ENCODE measurements around the gene THPO.

Gene THPO

GRCh38 chr3:184371570-184372018, 6.4 kb downstream of the THPO start:
- H3K9me3 ChIP-seq (ENCODE audit: control insufficient read depth, insufficient read depth, low read length) = no peaks in the 10 kb centered on the region
- H3K4me1 ChIP-seq (ENCODE audit: control insufficient read depth, low read length) = no peaks in the 10 kb centered on the region
- H3K4me2 ChIP-seq (ENCODE audit: low read length) = no peak overlapping the region
- H3K79me2 ChIP-seq (ENCODE audit: control insufficient read depth, low read length) = no peaks in the 10 kb centered on the region
- H3K27me3 ChIP-seq (ENCODE audit: control insufficient read depth, low read length) = peaks cover 10% of the 10 kb centered on the region; the same call in 1 of the 2 replicates
- no peak overlapping the region for H3K4me3 ChIP-seq (ENCODE audit: low read length)
- H3K36me3 ChIP-seq (ENCODE audit: control insufficient read depth, low read length) = peaks cover 29% of the 10 kb centered on the region
- TF ChIP-seq EZH2phosphoT487 (IDR thresholded peaks at IDR 0.05; ENCODE audit: borderline replicate concordance, low read length) = no peak
- TF ChIP-seq CTCF (IDR thresholded peaks at IDR 0.05; ENCODE audit: low read depth, low read length, poor library complexity, severe bottlenecking) = peak; percentile 82
- H4K20me1 ChIP-seq (ENCODE audit: control insufficient read depth, insufficient read depth, low read depth, low read length) = no peaks in the 10 kb centered on the region; the same call in 1 of the 2 replicates
- no peak overlapping the region for H3K27ac ChIP-seq (ENCODE audit: low read depth, low read length)
- H3K9me2 ChIP-seq (replicated peaks; ENCODE audit: control insufficient read depth, low read length) = no peaks in the 10 kb centered on the region
- H3F3A ChIP-seq (ENCODE audit: control insufficient read depth, insufficient read depth) = peaks cover 17% of the 10 kb centered on the region; the same call in 1 of the 2 replicates

GRCh38 chr3:184368586-184369183, 9.3 kb downstream of the THPO start:
- Histone ChIP-seq H3K4me1 (ENCODE audit: control insufficient read depth, low read length) (peaks cover 11% of the 10 kb centered on the region), H3K27ac (ENCODE audit: low read depth, low read length) (no peak overlapping the region), H4K20me1 (ENCODE audit: control insufficient read depth, insufficient read depth, low read depth, low read length) (peaks cover 6% of the 10 kb centered on the region; the same call in 1 of the 2 replicates), H3K27me3 (ENCODE audit: control insufficient read depth, low read length) (0 out of 2 replicates have a peak, but pooled peaks cover 6% of the 10 kb centered on the region), H3K36me3 (ENCODE audit: control insufficient read depth, low read length) (peaks cover 54% of the 10 kb centered on the region), H3K9me3 (ENCODE audit: control insufficient read depth, insufficient read depth, low read length) (no peaks in the 10 kb centered on the region), H3K79me2 (ENCODE audit: control insufficient read depth, low read length) (peaks cover 17% of the 10 kb centered on the region), H3K4me3 (ENCODE audit: low read length) (no peak overlapping the region), H3K9me2 (replicated peaks; ENCODE audit: control insufficient read depth, low read length) (no peaks in the 10 kb centered on the region), H3K4me2 (ENCODE audit: low read length) (no peak overlapping the region), H3F3A (ENCODE audit: control insufficient read depth, insufficient read depth) (peaks cover 17% of the 10 kb centered on the region; the same call in 1 of the 2 replicates)
- TF ChIP-seq CTCF (IDR thresholded peaks at IDR 0.05; ENCODE audit: low read depth, low read length, poor library complexity, severe bottlenecking) (no peak), EZH2phosphoT487 (IDR thresholded peaks at IDR 0.05; ENCODE audit: borderline replicate concordance, low read length) (no peak)

- peaks cover 58% of the 10 kb centered on the region for H3K36me3 ChIP-seq (ENCODE audit: control insufficient read depth, low read length)
- peaks cover 6% of the 10 kb centered on the region; the same call in 1 of the 2 replicates for H4K20me1 ChIP-seq (ENCODE audit: control insufficient read depth, insufficient read depth, low read depth, low read length)
- no peaks in the 10 kb centered on the region for H3K9me2 ChIP-seq (replicated peaks; ENCODE audit: control insufficient read depth, low read length)
Measured at GRCh38 chr3:184368116-184368515, 9.9 kb downstream of the THPO start.

More at GRCh38 chr3:184368116-184368515, 9.9 kb downstream of the THPO start:
- H3K27ac ChIP-seq (ENCODE audit: low read depth, low read length) = no peak overlapping the region
- H3K4me2 ChIP-seq (ENCODE audit: low read length) = no peak overlapping the region
- no peaks in the 10 kb centered on the region for H3K9me3 ChIP-seq (ENCODE audit: control insufficient read depth, insufficient read depth, low read length)
- H3K4me3 ChIP-seq (ENCODE audit: low read length) = no peak overlapping the region
- TF ChIP-seq EZH2phosphoT487 (IDR thresholded peaks at IDR 0.05; ENCODE audit: borderline replicate concordance, low read length) = no peak
- TF ChIP-seq CTCF (IDR thresholded peaks at IDR 0.05; ENCODE audit: low read depth, low read length, poor library complexity, severe bottlenecking) = no peak
- peaks cover 17% of the 10 kb centered on the region; the same call in 1 of the 2 replicates for H3F3A ChIP-seq (ENCODE audit: control insufficient read depth, insufficient read depth)
- peaks cover 22% of the 10 kb centered on the region for H3K79me2 ChIP-seq (ENCODE audit: control insufficient read depth, low read length)
- H3K4me1 ChIP-seq (ENCODE audit: control insufficient read depth, low read length) = peaks cover 11% of the 10 kb centered on the region
- H3K27me3 ChIP-seq (ENCODE audit: control insufficient read depth, low read length) = 0 out of 2 replicates have a peak, but pooled peaks cover under 1% of the 10 kb centered on the region

Measured in DOHH2 (cell line).